Thyroid gland (tissue), 4 donors: Measurements from ENCODE around the gene TMUB2. TPM values are rescaled to one million over a fixed set of nuclear protein-coding genes. Genes with fewer than 3 reads are reported as not detected.
A peak's percentile ranks its signal among the peaks of the same experiment; 100 is the strongest.

Experiments used
- DNase-seq, 2 donors: peaks; one replicate each; pipeline ENCODE4 v3.0.0-alpha.2; 2019
- H3K27ac ChIP-seq, 3 donors: fragments of 200-600 bp; sonication (generic); 1 replicate in 2 of 3; 2 replicates in 1 of 3; pipeline ENCODE4 v1.5.1; 2016 to 2019; ENCODE audit warnings: mild to moderate bottlenecking in 1 of 3, moderate library complexity in 1 of 3
- H3K27me3 ChIP-seq: fragments of 200-600 bp; sonication (generic); one replicate; pipeline ENCODE4 v1.5.1; 2019
- H3K36me3 ChIP-seq, 2 donors: fragments of 200-600 bp; sonication (generic); one replicate each; pipeline ENCODE4 v1.5.1; 2016 to 2019
- H3K4me1 ChIP-seq, 2 donors: fragments of 200-600 bp; sonication (generic); one replicate each; pipeline ENCODE4 v1.5.1; 2017 to 2019
- H3K4me3 ChIP-seq, 3 donors: fragments of 200-600 bp; sonication (generic); replicated peaks in 1 of 3; 1 replicate in 2 of 3; 2 replicates in 1 of 3; pipeline ENCODE4 v1.5.1; 2016; ENCODE audit warnings: mild to moderate bottlenecking in 1 of 3
- H3K9me3 ChIP-seq: fragments of 200-600 bp; sonication (generic); one replicate; pipeline ENCODE4 v1.5.1; 2017
- POLR2A ChIP-seq, 2 donors: fragments of 450-650 bp; IDR thresholded peaks; one replicate each; pipeline ENCODE4 v1.6.1; 2017; ENCODE audit warnings: antibody characterized with exemption in 2 of 2, mild to moderate bottlenecking in 2 of 2, moderate library complexity in 1 of 2
- WGBS, 2 donors: methylation state at CpG; one replicate each; pipeline ENCODE4 v1.1.5; 2017; 5-methylcytosine and 5-hydroxymethylcytosine counted together
- intact Hi-C: fragments of 100-400 bp; cut with DNase I; formaldehyde crosslinking; loops from one replicate; pipeline ENCODE4 v1.15.1; 2023
- total RNA-seq, 4 donors: library from RNA; depleted of rRNA; stranded (reverse); fragments of >200 nt; gene quantifications; one replicate each; pipeline ENCODE4 v1.2.3, GENCODE V29; 2016
- TF ChIP-seq, protein P1 (sequence below), 6 experiments: fragments of 200-600 bp in 3 of 6; fragments of 450-650 bp in 3 of 6; sonication (generic) in 3 of 6; IDR thresholded peaks; one replicate each; pipeline ENCODE4 v1.5.1; 2016 to 2019; ENCODE audit warnings: antibody characterized with exemption in 6 of 6, mild to moderate bottlenecking in 2 of 6, inconsistent platforms in 1 of 6, moderate library complexity in 1 of 6

TMUB2 gene
- total RNA-seq, 4 donors from 2014 or later, result 30.6 to 50.5 (median 44.6) TPM

DNA sequence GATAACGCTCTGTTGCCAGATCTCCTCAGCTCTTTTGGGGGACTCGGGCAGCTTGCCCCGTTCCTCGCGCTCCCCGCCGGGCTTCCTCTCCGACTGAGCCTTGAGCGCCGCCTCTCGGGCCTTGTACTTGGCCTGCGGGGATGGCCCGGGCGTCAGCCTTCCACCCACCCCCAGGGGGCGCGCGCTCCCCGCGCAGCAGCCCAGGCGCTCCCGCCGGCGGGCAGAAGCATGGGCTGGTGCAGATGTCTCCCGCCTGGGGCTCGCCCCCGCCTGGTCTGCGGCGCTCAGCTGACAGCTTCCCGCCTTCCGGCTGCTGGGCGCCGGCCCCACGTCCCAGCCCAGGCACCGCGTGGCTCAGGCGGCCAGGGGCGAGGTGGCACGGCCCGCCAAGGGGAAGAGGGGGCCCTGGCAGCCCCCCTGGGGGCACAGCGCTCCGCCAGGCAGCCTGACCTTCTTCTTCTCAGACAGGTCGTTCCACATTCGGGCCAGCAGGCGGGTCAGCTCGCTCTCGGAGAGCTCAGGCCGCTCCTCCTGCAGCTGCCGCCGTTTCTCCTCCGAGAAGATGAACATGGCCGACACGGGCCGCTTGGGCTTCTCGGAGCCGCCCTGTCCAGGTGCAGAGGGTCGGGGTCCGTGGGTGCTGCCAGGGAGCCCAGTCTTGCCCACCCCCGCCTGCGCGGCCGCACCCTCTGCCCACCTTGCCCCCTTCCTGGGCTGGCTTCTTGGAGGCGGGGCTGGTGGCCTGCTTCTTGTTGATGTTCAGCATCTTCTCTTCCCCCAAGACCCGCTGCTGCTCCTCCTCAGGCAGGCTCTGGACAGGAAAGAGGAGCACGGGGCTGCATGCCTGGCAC lies 23.8 kb downstream of the TMUB2 start:
- Histone ChIP-seq H3K27me3 (no peaks in the 10 kb centered on the region), H3K4me3 (no peak overlapping the region), H3K36me3 (peaks cover 67 to 76% of the 10 kb centered on the region in 2 donors), H3K4me1 (peaks cover 0 to 6% of the 10 kb centered on the region in 2 donors), H3K9me3 (no peaks in the 10 kb centered on the region), H3K27ac (peak overlapping the region in 2 of 3 donors; percentile 25 to 30)
- intact Hi-C loops, result no loop called here
- DNase-seq, result peak; percentile 66 to 71
- WGBS, 2 donors, result 63 to 88% methylated on average over 5 to 26 of the region's 64 CpGs
- TF ChIP-seq, protein P1, sequence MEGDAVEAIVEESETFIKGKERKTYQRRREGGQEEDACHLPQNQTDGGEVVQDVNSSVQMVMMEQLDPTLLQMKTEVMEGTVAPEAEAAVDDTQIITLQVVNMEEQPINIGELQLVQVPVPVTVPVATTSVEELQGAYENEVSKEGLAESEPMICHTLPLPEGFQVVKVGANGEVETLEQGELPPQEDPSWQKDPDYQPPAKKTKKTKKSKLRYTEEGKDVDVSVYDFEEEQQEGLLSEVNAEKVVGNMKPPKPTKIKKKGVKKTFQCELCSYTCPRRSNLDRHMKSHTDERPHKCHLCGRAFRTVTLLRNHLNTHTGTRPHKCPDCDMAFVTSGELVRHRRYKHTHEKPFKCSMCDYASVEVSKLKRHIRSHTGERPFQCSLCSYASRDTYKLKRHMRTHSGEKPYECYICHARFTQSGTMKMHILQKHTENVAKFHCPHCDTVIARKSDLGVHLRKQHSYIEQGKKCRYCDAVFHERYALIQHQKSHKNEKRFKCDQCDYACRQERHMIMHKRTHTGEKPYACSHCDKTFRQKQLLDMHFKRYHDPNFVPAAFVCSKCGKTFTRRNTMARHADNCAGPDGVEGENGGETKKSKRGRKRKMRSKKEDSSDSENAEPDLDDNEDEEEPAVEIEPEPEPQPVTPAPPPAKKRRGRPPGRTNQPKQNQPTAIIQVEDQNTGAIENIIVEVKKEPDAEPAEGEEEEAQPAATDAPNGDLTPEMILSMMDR (IDR thresholded peaks at IDR 0.05), result peak; percentile 49 to 93 (median 79)
- no peak for TF ChIP-seq POLR2A (IDR thresholded peaks at IDR 0.05)

DNA sequence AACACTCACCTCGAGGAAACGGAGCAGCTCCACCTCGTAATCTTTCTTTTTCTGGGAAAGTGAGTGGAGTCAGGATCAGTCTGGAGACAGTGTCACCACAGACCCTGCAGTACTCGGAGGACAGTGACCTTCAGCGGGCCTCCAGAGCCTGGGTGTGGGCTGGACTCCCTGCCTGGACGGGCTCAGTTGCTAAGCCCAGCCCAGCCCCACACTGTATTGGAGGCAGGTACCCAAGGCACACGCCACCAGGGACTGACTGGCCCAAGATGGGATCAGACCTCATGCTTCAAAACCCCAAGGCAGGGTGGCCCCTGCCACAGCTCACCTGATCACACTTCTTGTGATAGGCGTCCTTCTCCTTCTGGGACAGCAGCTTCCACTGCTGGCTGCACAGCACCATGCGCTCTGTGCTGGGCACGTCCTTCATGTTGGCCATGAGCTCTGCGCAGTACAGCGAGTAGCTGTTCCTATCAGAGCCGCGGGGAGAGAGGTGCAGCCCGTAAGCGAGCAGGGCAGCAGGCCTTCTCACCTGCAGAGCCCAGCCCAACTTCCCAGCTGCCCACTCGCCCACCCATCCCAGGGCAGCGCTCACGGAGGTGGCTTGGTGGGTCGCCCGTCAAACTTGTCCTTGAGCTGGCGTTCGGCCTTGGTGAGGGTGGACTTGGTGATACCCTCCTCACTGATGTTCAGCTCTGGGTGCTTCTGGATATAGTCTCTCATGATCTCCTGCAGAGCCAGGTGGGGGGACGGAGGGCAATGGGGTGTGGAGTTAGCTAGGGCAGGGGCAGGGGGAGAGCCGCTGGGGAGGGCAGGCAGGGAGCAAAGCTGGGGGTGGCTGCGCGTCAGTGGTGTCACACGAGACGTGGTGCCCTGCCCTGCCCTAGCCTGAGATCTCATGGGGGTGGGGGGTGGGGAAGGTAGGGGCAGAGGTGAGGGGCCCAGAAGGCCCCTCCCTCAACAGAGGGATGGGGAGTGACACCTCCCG lies 24.8 kb downstream of the TMUB2 start:
- Histone ChIP-seq H3K4me3 (no peak overlapping the region), H3K9me3 (no peaks in the 10 kb centered on the region), H3K27me3 (no peaks in the 10 kb centered on the region), H3K4me1 (peaks cover 0 to 6% of the 10 kb centered on the region in 2 donors), H3K27ac (no peak overlapping the region), H3K36me3 (peaks cover 76 to 85% of the 10 kb centered on the region in 2 donors)
- intact Hi-C loops, result no loop called here
- TF ChIP-seq, protein P1 (IDR thresholded peaks at IDR 0.05), result no peak
- TF ChIP-seq POLR2A (IDR thresholded peaks at IDR 0.05), result no peak
- DNase-seq, result no peak
- 93 to 97% methylated on average over 16 to 29 of the region's 30 CpGs for WGBS, 2 donors

DNA sequence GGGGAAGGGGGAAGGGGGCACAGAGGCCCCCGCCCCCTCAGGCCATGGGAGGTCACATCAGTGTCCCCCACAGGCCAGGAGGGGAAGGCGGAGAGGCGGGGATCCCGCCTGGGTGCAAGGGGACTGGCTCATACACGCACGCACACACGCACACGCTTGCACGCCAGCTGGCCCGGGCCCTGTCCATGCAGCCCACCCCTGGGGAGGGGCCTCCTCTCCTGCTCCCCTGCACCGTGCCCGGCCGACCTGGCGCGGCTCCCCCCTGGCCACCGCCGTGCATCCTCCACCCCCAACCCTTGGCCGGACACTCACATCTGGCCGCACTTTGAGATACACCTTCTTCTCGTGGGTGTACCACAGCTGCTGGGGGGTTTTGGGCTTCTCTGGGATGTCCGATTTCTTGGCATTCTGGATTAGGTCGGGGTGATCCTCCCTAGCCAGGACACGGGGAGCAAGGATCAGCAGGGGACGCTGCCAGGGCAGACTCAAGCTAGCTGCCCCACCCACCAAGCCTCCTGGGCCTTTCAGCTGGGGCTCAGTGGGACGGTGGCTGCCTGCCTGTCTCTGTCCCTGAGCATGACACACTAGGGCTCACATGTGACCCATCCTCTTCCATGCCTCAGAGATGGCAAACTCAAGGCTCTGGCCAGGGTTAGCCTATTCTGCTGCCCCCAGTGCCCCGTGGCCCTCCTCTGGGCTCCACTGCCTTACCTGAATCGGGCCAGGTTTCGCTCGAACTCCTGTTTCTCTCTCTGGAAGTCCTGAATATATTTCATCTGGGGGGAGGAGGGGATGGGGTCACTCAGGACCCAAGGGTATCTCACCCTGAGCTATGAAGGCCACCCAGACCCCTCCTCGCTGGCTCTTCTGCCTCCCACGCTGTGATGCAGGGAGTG lies 26.0 kb downstream of the TMUB2 start:
- Histone ChIP-seq H3K27ac (no peak overlapping the region), H3K36me3 (peaks cover 67 to 73% of the 10 kb centered on the region in 2 donors), H3K4me3 (no peak overlapping the region), H3K4me1 (peaks cover 7 to 16% of the 10 kb centered on the region in 2 donors), H3K9me3 (no peaks in the 10 kb centered on the region), H3K27me3 (no peaks in the 10 kb centered on the region)
- no peak for DNase-seq
- TF ChIP-seq, protein P1 (IDR thresholded peaks at IDR 0.05), result no peak
- no peak for TF ChIP-seq POLR2A (IDR thresholded peaks at IDR 0.05)
- WGBS, 2 donors, result 82 to 88% methylated on average over 13 to 26 of the region's 31 CpGs
- intact Hi-C loops, result no loop called here

DNA sequence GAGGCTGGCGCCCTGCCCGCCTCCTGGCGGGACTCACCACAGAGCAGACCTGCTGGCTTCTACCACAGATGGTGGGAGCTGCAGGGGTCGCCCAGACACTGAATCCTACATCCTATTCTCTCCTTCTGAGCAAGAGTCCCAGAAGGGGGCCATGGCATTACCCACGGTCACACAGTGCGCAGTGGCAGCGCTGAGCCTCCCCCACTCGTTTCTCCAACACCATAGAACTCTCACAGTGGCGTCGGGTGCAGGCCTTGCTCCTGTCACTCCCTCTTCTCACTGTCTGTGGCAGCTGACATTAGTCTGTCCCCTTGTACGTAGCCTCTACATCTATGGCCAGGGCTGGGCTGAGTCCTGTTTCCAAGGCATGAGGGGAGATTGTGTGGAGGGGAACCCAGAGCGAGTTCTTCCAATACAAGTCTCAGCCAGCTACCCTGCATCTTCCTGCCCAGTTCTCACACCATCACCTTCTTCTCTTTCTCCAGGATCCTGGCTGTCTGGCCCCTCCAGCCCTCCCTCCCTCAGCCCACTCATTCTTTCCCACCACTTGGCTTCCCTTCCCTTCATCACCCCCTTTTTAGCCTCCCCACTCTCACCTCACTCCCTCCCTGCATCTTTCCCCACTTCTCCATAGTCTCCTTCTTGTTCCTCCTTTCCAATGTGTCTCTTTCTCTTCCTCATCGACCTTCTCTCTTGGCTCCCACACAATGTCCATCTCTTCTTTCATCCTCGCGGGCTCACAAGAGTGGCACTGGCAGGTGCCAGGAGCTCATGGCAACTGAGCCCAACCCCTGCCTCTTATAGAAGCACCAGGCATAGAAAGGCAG lies 26.8 kb downstream of the TMUB2 start:
- intact Hi-C loops, result no loop called here
- no peak for TF ChIP-seq POLR2A (IDR thresholded peaks at IDR 0.05)
- TF ChIP-seq, protein P1 (IDR thresholded peaks at IDR 0.05), result no peak
- peaks cover 12 to 20% of the 10 kb centered on the region in 2 donors for H3K4me1 ChIP-seq
- WGBS, 2 donors, result 90% methylated on average over 11 to 15 of the region's 15 CpGs
- no peaks in the 10 kb centered on the region for H3K9me3 ChIP-seq
- H3K27me3 ChIP-seq, result no peaks in the 10 kb centered on the region
- peaks cover 60 to 64% of the 10 kb centered on the region in 2 donors for H3K36me3 ChIP-seq
- no peak for DNase-seq
- no peak overlapping the region for H3K27ac ChIP-seq
- H3K4me3 ChIP-seq, result no peak overlapping the region
